HepG2 (cell line): Measurements from ENCODE around the gene KRTAP10-6. TPM values are rescaled to one million over a fixed set of nuclear protein-coding genes. Genes with fewer than 3 reads are reported as not detected.
"Not testable (repeated sequence)": the region's sequence is repeated elsewhere in the genome, so short reads cannot be mapped to it uniquely, and the experiment has no call there.

ENCODE experiments used
- ATAC-seq: fragments of 200-7000 bp; cut with Tn5 transposase; 3 replicates; pipeline ENCODE4 v1.9.1; 2020; ENCODE audit warnings: mild to moderate bottlenecking, moderate library complexity
- BruUV-seq: library from RNA; stranded (reverse); fragments of 400-500 nt; replicated peaks from 2 replicates; lab custom pipeline; 2021; lab: Mats Ljungman, UMichigan
- CTCF ChIA-PET: fragments of 300-600 bp; formaldehyde crosslinking; extraction: SDS; loops from one replicate; lab custom pipeline; 2021; ENCODE audit warnings: low total read pairs, inconsistent platforms, low intra/inter-chr PET ratio; lab: Yijun Ruan, JAX
- POLR2A ChIA-PET: fragments of 350-600 bp; sonication (Branson Sonifier 250); formaldehyde crosslinking; loops from one replicate; lab custom pipeline; 2020; ENCODE audit warnings: antibody characterized with exemption, inconsistent platforms; lab: Yijun Ruan, JAX
- DNase-seq: peaks from one replicate; pipeline ENCODE4 v3.0.0-alpha.2; 2015; ENCODE audit warnings: low spot score
- FAIRE-seq: peaks from 3 replicates; lab custom pipeline; 2011; peaks lifted over from hg19 to GRCh38; lab: Jason Lieb, UNC
- H2AFZ ChIP-seq: one replicate; pipeline ENCODE4 v1.6.1; 2011; ENCODE audit warnings: low read length, inconsistent platforms
- H3K27ac ChIP-seq: fragments of 300-600 bp; 3 replicates; pipeline ENCODE4 v1.8.0; 2011; ENCODE audit warnings: mixed run types, mild to moderate bottlenecking, mixed read lengths, low read length, inconsistent platforms; ENCODE audit not compliant: insufficient read depth; ENCODE audit errors: extremely low read length
- H3K27me3 ChIP-seq, 2 experiments: fragments of 200-600 bp in 1 of 2; 2 replicates in 1 of 2; 3 replicates in 1 of 2; pipeline versions ENCODE4 v1.6.0 to v1.8.0; 2011; ENCODE audit warnings: low read length in 2 of 2, mild to moderate bottlenecking in 2 of 2, moderate library complexity in 2 of 2, inconsistent platforms in 1 of 2; ENCODE audit not compliant: insufficient read depth in 2 of 2, control insufficient read depth in 1 of 2
- H3K36me3 ChIP-seq, 2 experiments: fragments of 200-600 bp in 1 of 2; replicated peaks in 1 of 2; 2 replicates in 1 of 2; 3 replicates in 1 of 2; pipeline versions ENCODE4 v1.5.1 to v1.8.0; 2011; ENCODE audit warnings: low read length in 2 of 2, inconsistent platforms in 1 of 2; ENCODE audit not compliant: insufficient read depth in 2 of 2, control insufficient read depth in 1 of 2
- H3K4me1 ChIP-seq: 2 replicates; pipeline ENCODE4 v1.5.1; 2012; ENCODE audit warnings: low read length, inconsistent platforms; ENCODE audit not compliant: insufficient read depth
- H3K4me2 ChIP-seq: 2 replicates; pipeline ENCODE4 v1.6.0; 2011; ENCODE audit warnings: low read depth, low read length, inconsistent platforms
- H3K4me3 ChIP-seq, 3 experiments: fragments of 200-600 bp in 1 of 3; sonication (generic), shearing (Covaris generic) in 1 of 3; replicated peaks in 1 of 3; 2 replicates each; pipeline ENCODE4 v1.5.1; 2011 to 2016; ENCODE audit warnings: low read length in 3 of 3, inconsistent platforms in 2 of 3, low read depth in 2 of 3, mild to moderate bottlenecking in 2 of 3, control low read depth in 1 of 3, mixed read lengths in 1 of 3; ENCODE audit not compliant: insufficient read depth in 1 of 3
- H3K79me2 ChIP-seq: one replicate; pipeline ENCODE4 v1.6.1; 2011; ENCODE audit warnings: low read length, inconsistent platforms; ENCODE audit not compliant: insufficient read depth
- H3K9ac ChIP-seq: 2 replicates; pipeline ENCODE4 v1.6.0; 2011; ENCODE audit warnings: mild to moderate bottlenecking, low read depth, low read length, inconsistent platforms; ENCODE audit not compliant: insufficient read depth
- H3K9me3 ChIP-seq: 2 replicates; pipeline ENCODE4 v1.5.1; 2012; ENCODE audit warnings: mild to moderate bottlenecking, low read length
- H4K20me1 ChIP-seq: 2 replicates; pipeline ENCODE4 v1.6.0; 2011; ENCODE audit warnings: inconsistent platforms, mild to moderate bottlenecking, low read length, moderate library complexity; ENCODE audit not compliant: insufficient read depth
- RELA ChIP-seq: sonication (generic); formaldehyde crosslinking; IDR thresholded peaks from 2 replicates; pipeline ENCODE4 v1.4.0; 2020; ENCODE audit warnings: missing genetic modification reagents
- WGBS: methylation state at CpG from one replicate; pipeline ENCODE4 v1.1.6; 2017; ENCODE audit warnings: low lambda C conversion rate; 5-methylcytosine and 5-hydroxymethylcytosine counted together
- in situ Hi-C: cut with HindIII; loops from 2 replicates; pipeline ENCODE4 v1.10.0; 2017; ENCODE audit warnings: low pct_unique_long_range_greater_than_20kb; ENCODE audit not compliant: extremely low pct_ligation_motif_present
- intact Hi-C: fragments of 100-400 bp; cut with micrococcal nuclease; formaldehyde crosslinking; loops from one replicate; pipeline ENCODE4 v1.10.0; 2022; ENCODE audit not compliant: unreplicated experiment
- polyA plus RNA-seq, 8 experiments: library from polyadenylated mRNA; depleted of rRNA in 3 of 8; stranded (reverse) in 7 of 8; unstranded in 1 of 8; fragments of >200 nt; fragmentation: Illumina TruSeq in 4 of 8; extraction: Trizol in 4 of 8; gene quantifications; 2 replicates each; pipeline versions ENCODE4 v1.2.1 to v1.2.3, GENCODE V29; 2011 to 2016; ENCODE audit warnings: low read depth in 4 of 8, missing spikeins in 1 of 8, mixed read lengths in 1 of 8; ENCODE audit not compliant: insufficient read depth in 1 of 8
- total RNA-seq, 5 experiments: library from RNA; depleted of rRNA; stranded (reverse); fragments of >200 nt; fragmentation: Illumina TruSeq; extraction: Trizol; gene quantifications; 2 replicates each; pipeline ENCODE4 v1.2.3, GENCODE V29; 2016; ENCODE audit warnings: low read depth in 1 of 5
- TF ChIP-seq, protein P1 (sequence below): sonication (generic); formaldehyde crosslinking; conservative IDR thresholded peaks from 2 replicates; pipeline ENCODE4 v1.4.0; 2020; ENCODE audit warnings: mild to moderate bottlenecking, missing genetic modification reagents, moderate library complexity
- TF ChIP-seq, protein P2 (sequence below): sonication (generic); formaldehyde crosslinking; IDR thresholded peaks from 2 replicates; pipeline ENCODE4 v1.4.0; 2020; ENCODE audit warnings: missing genetic modification reagents
- TF ChIP-seq, protein P3 (sequence below): IDR thresholded peaks from 2 replicates; pipeline ENCODE4 v1.4.0; 2020; ENCODE audit warnings: mild to moderate bottlenecking, missing genetic modification reagents

KRTAP10-6 gene
- total and polyA plus RNA-seq, 2 of the 13 experiments (the other 11 are each of a cell fraction or from before 2014, with no cell fraction given): not detected

DNA sequence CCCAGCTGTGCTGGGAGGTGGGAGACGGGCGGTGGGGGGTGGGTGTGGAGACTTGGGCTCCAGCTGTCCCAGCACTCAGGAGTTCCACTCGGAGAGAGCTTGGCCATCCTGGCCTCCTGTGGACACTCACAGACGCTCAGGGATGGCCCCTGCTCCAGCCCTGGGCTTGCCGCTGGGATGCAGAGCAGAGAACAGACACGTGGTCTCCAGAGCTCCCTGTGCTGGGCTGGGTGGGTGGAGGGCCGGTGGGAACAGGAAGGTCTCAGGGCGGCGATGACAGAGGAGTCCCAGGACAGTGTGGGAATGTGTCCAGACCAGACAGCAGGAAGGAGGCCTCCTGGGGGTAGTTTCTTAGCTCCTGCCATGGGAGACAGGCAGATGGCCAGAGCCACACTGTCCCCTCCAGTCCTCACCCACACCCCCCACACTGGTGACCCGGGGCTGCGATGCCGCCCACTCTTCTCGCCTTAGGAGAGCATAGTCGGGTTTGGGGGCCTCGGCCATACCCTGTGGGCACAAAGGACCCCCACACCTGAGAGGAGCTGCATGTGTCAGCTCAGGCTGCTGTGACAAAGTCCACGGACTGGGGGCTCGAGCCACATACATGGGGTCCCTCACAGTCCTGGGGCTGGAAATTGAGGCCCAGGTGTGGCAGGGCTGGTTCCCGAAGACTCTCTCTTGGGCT lies 36.5 kb upstream of the KRTAP10-6 start:
- TF ChIP-seq, protein P1, sequence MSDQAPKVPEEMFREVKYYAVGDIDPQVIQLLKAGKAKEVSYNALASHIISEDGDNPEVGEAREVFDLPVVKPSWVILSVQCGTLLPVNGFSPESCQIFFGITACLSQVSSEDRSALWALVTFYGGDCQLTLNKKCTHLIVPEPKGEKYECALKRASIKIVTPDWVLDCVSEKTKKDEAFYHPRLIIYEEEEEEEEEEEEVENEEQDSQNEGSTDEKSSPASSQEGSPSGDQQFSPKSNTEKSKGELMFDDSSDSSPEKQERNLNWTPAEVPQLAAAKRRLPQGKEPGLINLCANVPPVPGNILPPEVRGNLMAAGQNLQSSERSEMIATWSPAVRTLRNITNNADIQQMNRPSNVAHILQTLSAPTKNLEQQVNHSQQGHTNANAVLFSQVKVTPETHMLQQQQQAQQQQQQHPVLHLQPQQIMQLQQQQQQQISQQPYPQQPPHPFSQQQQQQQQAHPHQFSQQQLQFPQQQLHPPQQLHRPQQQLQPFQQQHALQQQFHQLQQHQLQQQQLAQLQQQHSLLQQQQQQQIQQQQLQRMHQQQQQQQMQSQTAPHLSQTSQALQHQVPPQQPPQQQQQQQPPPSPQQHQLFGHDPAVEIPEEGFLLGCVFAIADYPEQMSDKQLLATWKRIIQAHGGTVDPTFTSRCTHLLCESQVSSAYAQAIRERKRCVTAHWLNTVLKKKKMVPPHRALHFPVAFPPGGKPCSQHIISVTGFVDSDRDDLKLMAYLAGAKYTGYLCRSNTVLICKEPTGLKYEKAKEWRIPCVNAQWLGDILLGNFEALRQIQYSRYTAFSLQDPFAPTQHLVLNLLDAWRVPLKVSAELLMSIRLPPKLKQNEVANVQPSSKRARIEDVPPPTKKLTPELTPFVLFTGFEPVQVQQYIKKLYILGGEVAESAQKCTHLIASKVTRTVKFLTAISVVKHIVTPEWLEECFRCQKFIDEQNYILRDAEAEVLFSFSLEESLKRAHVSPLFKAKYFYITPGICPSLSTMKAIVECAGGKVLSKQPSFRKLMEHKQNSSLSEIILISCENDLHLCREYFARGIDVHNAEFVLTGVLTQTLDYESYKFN (CRISPR knock-in tag): no peak
- TF ChIP-seq, protein P2, sequence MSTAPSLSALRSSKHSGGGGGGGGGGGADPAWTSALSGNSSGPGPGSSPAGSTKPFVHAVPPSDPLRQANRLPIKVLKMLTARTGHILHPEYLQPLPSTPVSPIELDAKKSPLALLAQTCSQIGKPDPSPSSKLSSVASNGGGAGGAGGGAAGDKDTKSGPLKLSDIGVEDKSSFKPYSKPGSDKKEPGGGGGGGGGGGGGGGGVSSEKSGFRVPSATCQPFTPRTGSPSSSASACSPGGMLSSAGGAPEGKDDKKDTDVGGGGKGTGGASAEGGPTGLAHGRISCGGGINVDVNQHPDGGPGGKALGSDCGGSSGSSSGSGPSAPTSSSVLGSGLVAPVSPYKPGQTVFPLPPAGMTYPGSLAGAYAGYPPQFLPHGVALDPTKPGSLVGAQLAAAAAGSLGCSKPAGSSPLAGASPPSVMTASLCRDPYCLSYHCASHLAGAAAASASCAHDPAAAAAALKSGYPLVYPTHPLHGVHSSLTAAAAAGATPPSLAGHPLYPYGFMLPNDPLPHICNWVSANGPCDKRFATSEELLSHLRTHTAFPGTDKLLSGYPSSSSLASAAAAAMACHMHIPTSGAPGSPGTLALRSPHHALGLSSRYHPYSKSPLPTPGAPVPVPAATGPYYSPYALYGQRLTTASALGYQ (CRISPR knock-in tag): no peak
- TF ChIP-seq RELA: no peak
- TF ChIP-seq, protein P3, sequence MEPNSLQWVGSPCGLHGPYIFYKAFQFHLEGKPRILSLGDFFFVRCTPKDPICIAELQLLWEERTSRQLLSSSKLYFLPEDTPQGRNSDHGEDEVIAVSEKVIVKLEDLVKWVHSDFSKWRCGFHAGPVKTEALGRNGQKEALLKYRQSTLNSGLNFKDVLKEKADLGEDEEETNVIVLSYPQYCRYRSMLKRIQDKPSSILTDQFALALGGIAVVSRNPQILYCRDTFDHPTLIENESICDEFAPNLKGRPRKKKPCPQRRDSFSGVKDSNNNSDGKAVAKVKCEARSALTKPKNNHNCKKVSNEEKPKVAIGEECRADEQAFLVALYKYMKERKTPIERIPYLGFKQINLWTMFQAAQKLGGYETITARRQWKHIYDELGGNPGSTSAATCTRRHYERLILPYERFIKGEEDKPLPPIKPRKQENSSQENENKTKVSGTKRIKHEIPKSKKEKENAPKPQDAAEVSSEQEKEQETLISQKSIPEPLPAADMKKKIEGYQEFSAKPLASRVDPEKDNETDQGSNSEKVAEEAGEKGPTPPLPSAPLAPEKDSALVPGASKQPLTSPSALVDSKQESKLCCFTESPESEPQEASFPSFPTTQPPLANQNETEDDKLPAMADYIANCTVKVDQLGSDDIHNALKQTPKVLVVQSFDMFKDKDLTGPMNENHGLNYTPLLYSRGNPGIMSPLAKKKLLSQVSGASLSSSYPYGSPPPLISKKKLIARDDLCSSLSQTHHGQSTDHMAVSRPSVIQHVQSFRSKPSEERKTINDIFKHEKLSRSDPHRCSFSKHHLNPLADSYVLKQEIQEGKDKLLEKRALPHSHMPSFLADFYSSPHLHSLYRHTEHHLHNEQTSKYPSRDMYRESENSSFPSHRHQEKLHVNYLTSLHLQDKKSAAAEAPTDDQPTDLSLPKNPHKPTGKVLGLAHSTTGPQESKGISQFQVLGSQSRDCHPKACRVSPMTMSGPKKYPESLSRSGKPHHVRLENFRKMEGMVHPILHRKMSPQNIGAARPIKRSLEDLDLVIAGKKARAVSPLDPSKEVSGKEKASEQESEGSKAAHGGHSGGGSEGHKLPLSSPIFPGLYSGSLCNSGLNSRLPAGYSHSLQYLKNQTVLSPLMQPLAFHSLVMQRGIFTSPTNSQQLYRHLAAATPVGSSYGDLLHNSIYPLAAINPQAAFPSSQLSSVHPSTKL (CRISPR knock-in tag): no peak
- POLR2A ChIA-PET: no interaction called here
- ATAC-seq (no peak; the same call in 2 of the 3 replicates), DNase-seq (no peak), FAIRE-seq (no peak)
- no peaks in the 10 kb centered on the region for H4K20me1 ChIP-seq
- H3K79me2 ChIP-seq: no peaks in the 10 kb centered on the region
- no peaks in the 10 kb centered on the region for H3K4me1 ChIP-seq
- no peak overlapping the region for H3K9ac ChIP-seq
- no TSS peak for BruUV-seq
- CTCF ChIA-PET: no interaction called here
- no peak overlapping the region for H3K4me3 ChIP-seq
- in situ Hi-C loops (no loop called here), intact Hi-C loops (no loop called here)
- no peak overlapping the region for H3K27ac ChIP-seq
- H2AFZ ChIP-seq: no peak overlapping the region
- no peaks in the 10 kb centered on the region for H3K36me3 ChIP-seq
- WGBS: 44% methylated on average over 7 of the region's 18 CpGs
- H3K9me3 ChIP-seq: peaks cover 25% of the 10 kb centered on the region
- no peak overlapping the region for H3K4me2 ChIP-seq
- 0 out of 5 replicates have a peak, but pooled peaks cover 0 to 6% of the 10 kb centered on the region in 2 experiments for H3K27me3 ChIP-seq

DNA sequence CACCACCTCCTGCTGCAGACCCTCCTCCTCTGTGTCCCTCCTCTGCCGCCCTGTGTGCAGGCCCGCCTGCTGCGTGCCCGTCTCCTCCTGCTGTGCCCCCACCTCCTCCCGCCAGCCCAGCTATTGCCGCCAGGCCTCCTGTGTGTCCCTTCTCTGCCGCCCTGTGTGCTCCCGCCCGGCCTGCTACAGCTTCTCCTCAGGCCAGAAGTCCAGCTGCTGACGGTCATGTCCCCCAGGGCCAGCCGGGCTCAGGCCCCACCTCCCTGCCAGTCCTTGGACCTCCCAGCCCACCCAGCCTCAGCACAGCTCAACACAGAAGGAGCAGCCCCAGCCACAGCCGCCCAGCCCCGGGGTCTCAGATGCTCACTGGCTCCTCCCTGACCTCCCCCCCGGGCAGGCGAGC lies 35.5 kb upstream of the KRTAP10-6 start:
- CTCF ChIA-PET, H3K4me3 ChIP-seq, DNase-seq, H2AFZ ChIP-seq, H4K20me1 ChIP-seq, POLR2A ChIA-PET, H3K4me1 ChIP-seq, H3K79me2 ChIP-seq, ATAC-seq, H3K27me3 ChIP-seq, H3K36me3 ChIP-seq, BruUV-seq, H3K4me2 ChIP-seq, H3K9ac ChIP-seq, intact Hi-C loops, FAIRE-seq, H3K27ac ChIP-seq, in situ Hi-C loops: not testable (repeated sequence)
- H3K9me3 ChIP-seq: peaks cover 32% of the 10 kb centered on the region
- WGBS: 56% methylated on average over 11 of the region's 15 CpGs
